K562 (cell line): ENCODE results near the gene CEND1.

Experiments
- BRF1 ChIP-seq: IDR thresholded peaks from 3 replicates; pipeline ENCODE4 v1.6.1; 2011; ENCODE audit warnings: borderline replicate concordance, mild to moderate bottlenecking; ENCODE audit not compliant: insufficient read length; ENCODE audit errors: extremely low read depth
- CTCF ChIP-seq, 3 experiments: IDR thresholded peaks in 2 of 3; conservative IDR thresholded peaks in 1 of 3; 2 replicates each; pipeline ENCODE4 v1.5.1; 2011 to 2012; ENCODE audit warnings: low read length in 3 of 3, mild to moderate bottlenecking in 3 of 3, control low read depth in 2 of 3, improper control_type of control experiment in 1 of 3, inconsistent platforms in 1 of 3, low read depth in 1 of 3, mixed read lengths in 1 of 3, moderate library complexity in 1 of 3; ENCODE audit not compliant: insufficient read depth in 2 of 3
- ELK3 ChIP-seq: fragments of 450-650 bp; formaldehyde crosslinking; IDR thresholded peaks from 2 replicates; pipeline ENCODE4 v1.4.0; 2020; ENCODE audit warnings: mild to moderate bottlenecking
- EP300 ChIP-seq: IDR thresholded peaks from 2 replicates; pipeline ENCODE4 v1.6.1; 2012; ENCODE audit warnings: low read length, improper control_type of control experiment
- ETS1 ChIP-seq: conservative IDR thresholded peaks from 2 replicates; pipeline ENCODE4 v1.6.1; 2011; ENCODE audit warnings: low read depth, mild to moderate bottlenecking, low read length; ENCODE audit not compliant: control insufficient read depth
- TCF7 ChIP-seq: sonication (generic); IDR thresholded peaks from 2 replicates; pipeline ENCODE4 v1.6.1; 2016; ENCODE audit warnings: antibody characterized with exemption, borderline replicate concordance
- ZNF512 ChIP-seq: IDR thresholded peaks from 2 replicates; pipeline ENCODE4 v1.6.1; 2016; ENCODE audit warnings: missing genetic modification characterization, missing compliant biosample characterization
- ZNF644 ChIP-seq: fragments of 200-800 bp; sonication (Bioruptor generic); IDR thresholded peaks from 2 replicates; pipeline ENCODE4 v1.6.1; 2016; ENCODE audit warnings: low read depth, missing genetic modification characterization, missing compliant biosample characterization
- ZNF668 ChIP-seq: fragments of 250-450 bp; sonication (Bioruptor Pico); IDR thresholded peaks from 2 replicates; pipeline ENCODE4 v1.8.0; 2022; ENCODE audit warnings: mild to moderate bottlenecking, inconsistent platforms

GRCh38 chr11:802693-803466, 13.0 kb upstream of the CEND1 start:
- TF ChIP-seq ZNF512 (tag) (no peak), ZNF668 (CRISPR knock-in tag) (no peak), EP300 (no peak), ZNF644 (no peak), TCF7 (no peak), ELK3 (CRISPR knock-in tag) (no peak), BRF1 (no peak), ETS1 (no peak), CTCF (IDR thresholded peaks at IDR 0.05 in 2 of 3, conservative IDR thresholded peaks at IDR 0.05 in 1 of 3; ENCODE audit: insufficient read depth in 2 of 3, low read depth in 1 of 3, low read length in 3 of 3) (no peak)
